Right renal cortex interstitium (tissue), 3 donors: Measurements from ENCODE around the gene RGPD3. TPM values are rescaled to one million over a fixed set of nuclear protein-coding genes. Genes with fewer than 3 reads are reported as not detected.
"Not testable (repeated sequence)": the region's sequence is repeated elsewhere in the genome, so short reads cannot be mapped to it uniquely, and the experiment has no call there.

Experiments used
- DNase-seq, 3 donors: peaks; one replicate each; pipeline ENCODE4 v3.0.0-alpha.2; 2013; ENCODE audit warnings: low read depth in 3 of 3, low spot score in 2 of 3
- polyA plus RNA-seq, 3 donors: library from polyadenylated mRNA; unstranded; fragments of 120-200 nt; gene quantifications; one replicate each; pipeline ENCODE4 v1.2.1, GENCODE V29; 2013; ENCODE audit not compliant: insufficient read length in 3 of 3

RGPD3 gene
- polyA plus RNA-seq, 3 donors: 0.33 to 0.43 (median 0.35) TPM

- DNase-seq: not testable (repeated sequence)
Observed at GRCh38 chr2:106486551-106487385, 18.6 kb upstream of the RGPD3 start, which contains the start of gene CD8B2. Gene CD8B2 (plus strand): TSS chr2:106487364. CDS start chr2:106487427, 63 bp downstream.

- DNase-seq: not testable (repeated sequence)
Observed at GRCh38 chr2:106479563-106479962, 11.3 kb upstream of the RGPD3 start.

- DNase-seq: not testable (repeated sequence)
Observed at GRCh38 chr2:106477647-106478046, 9.4 kb upstream of the RGPD3 start.

- DNase-seq: not testable (repeated sequence)
Observed at GRCh38 chr2:106470658-106471057, 2.4 kb upstream of the RGPD3 start.

GRCh38 chr2:106467516-106467915 is 697 bp downstream of the RGPD3 start:
- DNase-seq: not testable (repeated sequence)

GRCh38 chr2:106461882-106462281 is 6.3 kb downstream of the RGPD3 start:
- DNase-seq: not testable (repeated sequence)

GRCh38 chr2:106390680-106391079 is 77.5 kb downstream of the RGPD3 start:
- DNase-seq: not testable (repeated sequence)

GRCh38 chr2:106388814-106389410 is 79.3 kb downstream of the RGPD3 start:
- DNase-seq: not testable (repeated sequence)

GRCh38 chr2:106384548-106384947 is 83.7 kb downstream of the RGPD3 start:
- DNase-seq: not testable (repeated sequence)

- DNase-seq: not testable (repeated sequence)
Observed at GRCh38 chr2:106381867-106382266, 86.3 kb downstream of the RGPD3 start.

- DNase-seq: not testable (repeated sequence)
Observed at GRCh38 chr2:106379567-106379966, 88.6 kb downstream of the RGPD3 start.

GRCh38 chr2:106369182-106369581 is 99.0 kb downstream of the RGPD3 start:
- DNase-seq: not testable (repeated sequence)

GRCh38 chr2:106366204-106366885 is 101.9 kb downstream of the RGPD3 start:
- DNase-seq: no peak

- no peak for DNase-seq
Observed at GRCh38 chr2:106363791-106364190, 104.4 kb downstream of the RGPD3 start.

- no peak for DNase-seq
Observed at GRCh38 chr2:106362789-106363188, 105.4 kb downstream of the RGPD3 start.

GRCh38 chr2:106359512-106359911 is 108.7 kb downstream of the RGPD3 start:
- DNase-seq: no peak

- no peak for DNase-seq
Observed at GRCh38 chr2:106358521-106358920, 109.7 kb downstream of the RGPD3 start.

- DNase-seq: no peak
Observed at GRCh38 chr2:106358081-106358480, 110.1 kb downstream of the RGPD3 start.

- DNase-seq: no peak
Observed at GRCh38 chr2:106356291-106356690, 111.9 kb downstream of the RGPD3 start.

GRCh38 chr2:106353676-106354075 is 114.5 kb downstream of the RGPD3 start:
- DNase-seq: no peak

GRCh38 chr2:106350980-106351379 is 117.2 kb downstream of the RGPD3 start:
- no peak for DNase-seq
